Right lobe of liver (tissue), 6 donors: ENCODE measurements around the gene ANXA11. TPM values are rescaled to one million over a fixed set of nuclear protein-coding genes. Genes with fewer than 3 reads are reported as not detected.

Experiments
- ATAC-seq, 4 donors: fragments of 200-7000 bp; cut with Tn5 transposase; one replicate each; pipeline ENCODE4 v1.9.1; 2020; ENCODE audit warnings: mild to moderate bottlenecking in 4 of 4, moderate library complexity in 4 of 4
- DNase-seq, 3 donors: peaks; one replicate each; pipeline ENCODE4 v3.0.0-alpha.2; 2020
- H3K27ac ChIP-seq, 3 donors: fragments of 200-600 bp; one replicate each; pipeline ENCODE4 v1.8.0; 2022
- H3K27me3 ChIP-seq, 2 donors: fragments of 200-600 bp; one replicate each; pipeline ENCODE4 v1.8.0; 2022
- H3K36me3 ChIP-seq, 4 donors: fragments of 200-600 bp; sonication (generic) in 1 of 4; one replicate each; pipeline versions ENCODE4 v1.5.1 to v1.8.0; 2017 to 2022; ENCODE audit warnings: control low read depth in 1 of 4
- H3K4me1 ChIP-seq, 4 donors: fragments of 200-600 bp; sonication (generic) in 1 of 4; one replicate each; pipeline versions ENCODE4 v1.5.1 to v1.8.0; 2017 to 2022; ENCODE audit warnings: control low read depth in 1 of 4
- H3K4me3 ChIP-seq, 3 donors: fragments of 200-600 bp; one replicate each; pipeline ENCODE4 v1.8.0; 2022
- H3K9me3 ChIP-seq, 4 donors: fragments of 200-600 bp; sonication (generic) in 1 of 4; one replicate each; pipeline versions ENCODE4 v1.5.1 to v1.8.0; 2017 to 2022; ENCODE audit warnings: control low read depth in 1 of 4
- CTCF ChIP-seq, 4 donors: fragments of 200-600 bp in 3 of 4; fragments of 450-650 bp in 1 of 4; IDR thresholded peaks; one replicate each; pipeline versions ENCODE4 v1.5.1 to v1.8.0; 2016 to 2022; ENCODE audit warnings: antibody characterized with exemption in 4 of 4, mild to moderate bottlenecking in 2 of 4
- POLR2A ChIP-seq: fragments of 450-650 bp; IDR thresholded peaks from one replicate; pipeline ENCODE4 v1.6.1; 2017; ENCODE audit warnings: antibody characterized with exemption, mild to moderate bottlenecking
- WGBS: methylation state at CpG from one replicate; pipeline ENCODE4 v1.1.6; 2018; ENCODE audit warnings: low coverage, low lambda C conversion rate; ENCODE audit not compliant: insufficient coverage; ENCODE audit errors: missing lambda C conversion rate; 5-methylcytosine and 5-hydroxymethylcytosine counted together
- intact Hi-C, 2 donors: fragments of 100-400 bp; cut with DNase I; formaldehyde crosslinking; loops; one replicate each; pipeline versions ENCODE4 v1.11.2 to v1.14.1; 2022
- total RNA-seq, 6 experiments: library from RNA; depleted of rRNA in 2 of 6; stranded (reverse); fragments of >200 nt in 2 of 6; fragmentation: NEBNext Ultra II Directional in 3 of 6; extraction: Animal tissue kit (Norgen Biotek cat#: 25700) in 3 of 6; gene quantifications; one replicate each; pipeline versions ENCODE4 v1.1.0 to v1.2.4, GENCODE V29; 2016 to 2023
- donor health status: DM: no; HTN: yes; CAD: no.
- donor health status: DM: no; HTN: no; CAD: no.
- donor health status: DM: no; HTN: no; CAD: no.
- donor health status: DM: no; HTN: yes; CAD: no.
- donor health status: DM: no; HTN: yes; CAD: no.

Gene ANXA11
- total RNA-seq, 6 experiments from 2014 or later: 41.7 to 100 (median 55.6) TPM

GRCh38 chr10:80168162-80168511 is 37.2 kb downstream of the ANXA11 start:
- H3K36me3 ChIP-seq: peaks cover 0 to 51% (median 4%) of the 10 kb centered on the region in 4 donors

GRCh38 chr10:80167471-80168161 is 37.7 kb downstream of the ANXA11 start:
- Histone ChIP-seq H3K36me3 (peaks cover 0 to 52% (median 6%) of the 10 kb centered on the region in 4 donors), H3K9me3 (no peaks in the 10 kb centered on the region), H3K4me1 (no peaks in the 10 kb centered on the region), H3K27ac (no peak overlapping the region), H3K4me3 (no peak overlapping the region), H3K27me3 (no peaks in the 10 kb centered on the region)
- intact Hi-C loops: no loop called here
- WGBS: 80% methylated on average over 4 of the region's 8 CpGs
- no peak for TF ChIP-seq CTCF (IDR thresholded peaks at IDR 0.05)
- TF ChIP-seq POLR2A: no peak
- DNase-seq (no peak), ATAC-seq (no peak)

More at GRCh38 chr10:80168162-80168511, 37.2 kb downstream of the ANXA11 start:
- H3K4me1 ChIP-seq: no peaks in the 10 kb centered on the region
- no peaks in the 10 kb centered on the region for H3K27me3 ChIP-seq
- DNase-seq (no peak), ATAC-seq (no peak)
- no peak overlapping the region for H3K4me3 ChIP-seq
- 76% methylated on average over 6 of the region's 7 CpGs for WGBS
- TF ChIP-seq CTCF (IDR thresholded peaks at IDR 0.05) (no peak), POLR2A (no peak)
- no peaks in the 10 kb centered on the region for H3K9me3 ChIP-seq
- no peak overlapping the region for H3K27ac ChIP-seq
- intact Hi-C loops: no loop called here

- Histone ChIP-seq H3K4me3 (no peak overlapping the region), H3K9me3 (no peaks in the 10 kb centered on the region), H3K36me3 (peaks cover 0 to 55% (median 6%) of the 10 kb centered on the region in 4 donors), H3K27me3 (no peaks in the 10 kb centered on the region), H3K27ac (no peak overlapping the region), H3K4me1 (no peaks in the 10 kb centered on the region)
- intact Hi-C loops: no loop called here
- TF ChIP-seq CTCF (IDR thresholded peaks at IDR 0.05) (no peak), POLR2A (no peak)
- WGBS: 80% methylated on average over 1 of the region's 28 CpGs
- ATAC-seq: no peak
- DNase-seq: no peak
Observed at GRCh38 chr10:80166581-80167470, 38.5 kb downstream of the ANXA11 start.

- ATAC-seq: peak in 1 of 4 donors; percentile 20
- WGBS: 92% methylated on average over 5 of the region's 7 CpGs
- no peak for TF ChIP-seq POLR2A
- no peak for TF ChIP-seq CTCF (IDR thresholded peaks at IDR 0.05)
- no peak overlapping the region for H3K27ac ChIP-seq
- H3K27me3 ChIP-seq: no peaks in the 10 kb centered on the region
- no peak for DNase-seq
- peaks cover 0 to 54% (median 7%) of the 10 kb centered on the region in 4 donors for H3K36me3 ChIP-seq
- intact Hi-C loops: no loop called here
- H3K4me1 ChIP-seq: no peaks in the 10 kb centered on the region
- no peak overlapping the region for H3K4me3 ChIP-seq
- no peaks in the 10 kb centered on the region for H3K9me3 ChIP-seq
Observed at GRCh38 chr10:80165173-80165572, 40.2 kb downstream of the ANXA11 start.
